ENCODE results near the gene PPP2R5A. TPM values are rescaled to one million over a fixed set of nuclear protein-coding genes. Genes with fewer than 3 reads are reported as not detected.
"Not testable (repeated sequence)": the region's sequence is repeated elsewhere in the genome, so short reads cannot be mapped to it uniquely, and the experiment has no call there.

Gene PPP2R5A
- total RNA-seq, 4 donors from 2014 or later, result 62.7 to 81.5 (median 70.1) TPM

DNA sequence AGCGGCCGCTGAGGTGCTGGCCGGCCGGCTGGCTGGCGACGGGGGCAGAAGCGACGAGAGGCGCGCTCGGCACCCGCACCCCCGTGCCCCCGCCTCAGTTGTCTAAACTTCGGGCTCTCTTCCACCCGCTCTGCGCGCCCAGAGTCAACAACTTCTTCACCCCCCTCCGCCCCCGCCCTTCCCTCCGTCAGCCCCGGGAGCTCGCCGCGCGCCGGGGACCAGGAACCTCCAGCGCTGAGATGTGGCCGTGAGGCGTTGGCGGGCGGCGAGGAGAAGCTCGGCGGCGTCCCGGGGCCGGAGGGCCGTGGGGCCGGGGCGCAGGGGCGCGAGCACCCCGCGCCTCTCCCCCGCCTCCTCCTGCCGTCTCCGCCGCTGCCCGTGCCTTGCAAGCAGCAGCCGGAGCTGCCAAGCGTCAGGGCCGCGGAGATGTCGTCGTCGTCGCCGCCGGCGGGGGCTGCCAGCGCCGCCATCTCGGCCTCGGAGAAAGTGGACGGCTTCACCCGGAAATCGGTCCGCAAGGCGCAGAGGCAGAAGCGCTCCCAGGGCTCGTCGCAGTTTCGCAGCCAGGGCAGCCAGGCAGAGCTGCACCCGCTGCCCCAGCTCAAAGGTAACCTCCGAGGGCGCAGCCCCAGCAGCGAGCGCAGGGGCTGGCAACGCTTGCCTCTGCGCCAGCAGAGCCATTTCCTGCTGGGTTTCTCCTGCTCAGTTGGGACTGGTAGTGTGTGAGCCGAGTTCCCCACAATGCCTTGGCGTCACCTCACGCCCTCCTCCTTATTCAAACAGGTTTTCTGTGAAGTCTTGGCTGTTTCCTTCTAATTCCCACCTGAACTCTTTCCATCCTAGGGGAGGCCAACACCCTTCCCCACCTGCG, 710 bp downstream of the PPP2R5A start:
- intact Hi-C loops (cut with DNase I), result loop anchor here (10.0 kb wide), 2 partner anchors 51 to 131 kb away; no protein-coding TSS in a partner anchor
- Histone ChIP-seq H3K27ac (peak overlapping the region; percentile 99 to 100 (median 99)), H3K4me1 (peaks cover 12 to 28% of the 10 kb centered on the region in 2 donors), H3K4me3 (replicated peaks in 1 of 3) (peak overlapping the region; percentile 92 to 97 (median 92)), H3K9me3 (no peaks in the 10 kb centered on the region), H3K36me3 (no peaks in the 10 kb centered on the region), H3K27me3 (no peaks in the 10 kb centered on the region)
- peak; percentile 80 to 84 for DNase-seq
- 0 to 1% methylated on average over 11 to 28 of the region's 85 CpGs for WGBS, 2 donors
- TF ChIP-seq POLR2A (IDR thresholded peaks at IDR 0.05), result peak in 1 of 2 donors; percentile 75
- TF ChIP-seq, protein P1, sequence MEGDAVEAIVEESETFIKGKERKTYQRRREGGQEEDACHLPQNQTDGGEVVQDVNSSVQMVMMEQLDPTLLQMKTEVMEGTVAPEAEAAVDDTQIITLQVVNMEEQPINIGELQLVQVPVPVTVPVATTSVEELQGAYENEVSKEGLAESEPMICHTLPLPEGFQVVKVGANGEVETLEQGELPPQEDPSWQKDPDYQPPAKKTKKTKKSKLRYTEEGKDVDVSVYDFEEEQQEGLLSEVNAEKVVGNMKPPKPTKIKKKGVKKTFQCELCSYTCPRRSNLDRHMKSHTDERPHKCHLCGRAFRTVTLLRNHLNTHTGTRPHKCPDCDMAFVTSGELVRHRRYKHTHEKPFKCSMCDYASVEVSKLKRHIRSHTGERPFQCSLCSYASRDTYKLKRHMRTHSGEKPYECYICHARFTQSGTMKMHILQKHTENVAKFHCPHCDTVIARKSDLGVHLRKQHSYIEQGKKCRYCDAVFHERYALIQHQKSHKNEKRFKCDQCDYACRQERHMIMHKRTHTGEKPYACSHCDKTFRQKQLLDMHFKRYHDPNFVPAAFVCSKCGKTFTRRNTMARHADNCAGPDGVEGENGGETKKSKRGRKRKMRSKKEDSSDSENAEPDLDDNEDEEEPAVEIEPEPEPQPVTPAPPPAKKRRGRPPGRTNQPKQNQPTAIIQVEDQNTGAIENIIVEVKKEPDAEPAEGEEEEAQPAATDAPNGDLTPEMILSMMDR (IDR thresholded peaks at IDR 0.05), result no peak

DNA sequence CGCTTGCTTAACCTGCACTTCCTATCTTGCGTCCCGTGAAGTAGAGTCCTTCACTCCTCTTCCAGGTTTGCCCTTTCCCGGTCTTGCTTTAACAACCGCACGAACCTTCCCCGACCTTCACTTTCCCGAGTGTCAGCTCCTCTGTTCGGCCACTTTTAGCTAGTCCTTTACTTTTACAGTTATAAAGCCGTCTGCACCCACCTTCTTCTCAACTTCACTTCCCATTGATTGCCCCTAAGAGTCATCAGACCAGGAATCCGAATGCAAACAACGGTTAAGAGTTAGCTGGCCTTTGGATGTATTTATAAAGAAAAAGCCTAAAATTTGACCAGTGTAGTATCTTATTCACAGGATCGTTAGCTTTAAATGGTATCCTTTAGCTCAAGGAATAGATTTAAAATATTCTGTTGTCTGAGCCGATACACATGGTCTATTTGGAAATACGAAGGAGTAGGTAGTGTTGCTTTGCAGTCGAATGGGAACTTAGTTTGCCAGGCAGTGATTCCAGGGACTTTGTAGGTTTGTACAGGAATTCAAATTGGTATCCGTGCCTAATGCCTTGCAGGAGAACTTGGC, 1.4 kb downstream of the PPP2R5A start:
- Histone ChIP-seq H3K27me3 (no peaks in the 10 kb centered on the region), H3K4me3 (replicated peaks in 1 of 3) (peak overlapping the region; percentile 92 to 97 (median 92)), H3K9me3 (no peaks in the 10 kb centered on the region), H3K36me3 (no peaks in the 10 kb centered on the region), H3K4me1 (peaks cover 18 to 35% of the 10 kb centered on the region in 2 donors), H3K27ac (peak overlapping the region; percentile 99 to 100 (median 99))
- 0 to 1% methylated on average over 17 of the region's 17 CpGs for WGBS, 2 donors
- TF ChIP-seq, protein P1 (IDR thresholded peaks at IDR 0.05), result no peak
- TF ChIP-seq POLR2A (IDR thresholded peaks at IDR 0.05), result no peak
- no peak for DNase-seq
- intact Hi-C loops (cut with DNase I), result loop anchor here (10.0 kb wide), 2 partner anchors 52 to 132 kb away; no protein-coding TSS in a partner anchor

DNA sequence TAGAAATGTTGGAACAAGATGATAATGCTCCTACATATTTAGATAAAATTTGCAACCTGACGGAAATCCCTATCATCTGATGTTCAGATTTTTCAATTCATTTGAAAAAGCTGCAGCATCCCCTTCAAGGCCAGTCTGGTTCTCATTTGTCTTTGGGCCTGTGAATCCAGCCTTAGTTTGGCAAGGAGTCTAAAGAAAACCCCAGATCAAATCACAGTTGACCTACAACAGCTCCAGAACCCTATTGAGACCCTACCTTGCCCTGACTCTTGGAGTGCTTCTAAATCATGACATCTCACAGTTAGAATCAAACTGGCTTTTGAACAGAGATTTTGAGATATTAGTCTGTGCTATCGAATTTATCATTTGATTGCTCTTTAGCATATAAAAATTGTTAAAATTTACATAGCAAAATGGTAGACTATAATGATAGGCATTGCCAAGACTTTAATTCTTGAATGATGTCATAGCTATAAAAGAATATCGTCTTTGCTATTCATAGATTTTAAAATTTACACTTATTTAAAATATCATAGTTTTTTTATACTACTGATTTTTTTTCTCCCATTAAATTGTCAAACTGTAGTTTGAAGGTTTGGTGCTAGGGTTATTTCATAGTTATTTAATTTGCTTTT, 2.2 kb downstream of the PPP2R5A start:
- H3K27ac ChIP-seq, result peak overlapping the region; percentile 99 to 100 (median 99)
- H3K4me3 ChIP-seq (replicated peaks in 1 of 3), result peak overlapping the region in 2 of 3 donors; percentile 92 to 97
- H3K36me3 ChIP-seq, result no peaks in the 10 kb centered on the region
- peaks cover 19 to 40% of the 10 kb centered on the region in 2 donors for H3K4me1 ChIP-seq
- TF ChIP-seq, protein P1 (IDR thresholded peaks at IDR 0.05), result no peak
- no peak for TF ChIP-seq POLR2A (IDR thresholded peaks at IDR 0.05)
- H3K27me3 ChIP-seq, result no peaks in the 10 kb centered on the region
- no peak for DNase-seq
- H3K9me3 ChIP-seq, result no peaks in the 10 kb centered on the region
- intact Hi-C loops (cut with DNase I), result loop anchor here (10.0 kb wide), 2 partner anchors 53 to 133 kb away; no protein-coding TSS in a partner anchor
- WGBS, 2 donors, result 49 to 52% methylated on average over 3 of the region's 3 CpGs

DNA sequence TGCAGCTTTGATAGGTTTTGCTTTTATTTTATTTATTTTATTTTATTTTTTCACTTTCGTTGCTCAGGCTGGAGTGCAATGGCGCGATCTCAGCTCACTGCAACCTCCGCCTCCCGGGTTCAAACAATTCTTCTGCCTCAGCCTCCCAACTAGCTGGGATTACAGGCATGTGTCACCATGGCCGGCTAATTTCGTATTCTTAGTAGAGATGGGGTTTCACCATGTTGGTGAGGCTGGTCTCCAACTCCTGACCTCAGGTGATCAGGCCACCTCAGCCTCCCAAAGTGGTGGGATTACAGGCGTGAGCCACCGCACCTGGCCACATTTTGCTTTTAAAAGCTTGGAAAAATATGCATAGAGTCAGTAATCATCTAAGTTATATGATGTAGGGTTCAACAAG, 2.8 kb downstream of the PPP2R5A start:
- H3K4me1 ChIP-seq, result peaks cover 23 to 46% of the 10 kb centered on the region in 2 donors
- peak overlapping the region in 1 of 3 donors; percentile 17 for H3K4me3 ChIP-seq (replicated peaks in 1 of 3)
- intact Hi-C loops (cut with DNase I), result loop anchor here (10.0 kb wide), 2 partner anchors 53 to 133 kb away; no protein-coding TSS in a partner anchor

DNA sequence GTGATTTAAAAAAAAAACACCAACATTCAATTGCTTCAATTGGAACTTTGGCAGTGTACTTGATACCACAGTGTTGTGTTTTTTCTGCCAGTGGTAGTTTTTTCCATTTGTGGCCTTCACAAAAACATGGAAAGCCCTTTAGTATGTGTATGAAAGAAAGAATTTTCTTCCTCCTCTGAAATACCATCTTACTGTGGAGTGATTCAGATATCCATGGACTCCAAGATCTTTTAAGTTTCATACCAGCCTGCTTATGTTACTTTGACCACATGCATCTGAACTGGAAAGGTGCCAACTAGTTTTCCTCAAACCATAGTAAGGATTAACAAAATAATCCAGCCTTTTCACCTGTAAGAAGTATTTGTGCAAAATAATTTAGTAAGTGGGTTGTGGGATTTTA, 3.4 kb downstream of the PPP2R5A start:
- Histone ChIP-seq H3K27ac (peak overlapping the region in 1 of 3 donors; percentile 99), H3K36me3 (no peaks in the 10 kb centered on the region), H3K27me3 (no peaks in the 10 kb centered on the region), H3K4me3 (replicated peaks in 1 of 3) (peak overlapping the region in 1 of 3 donors; percentile 17), H3K9me3 (no peaks in the 10 kb centered on the region), H3K4me1 (peaks cover 23 to 46% of the 10 kb centered on the region in 2 donors)
- intact Hi-C loops (cut with DNase I), result loop anchor here (10.0 kb wide), 2 partner anchors 54 to 134 kb away; no protein-coding TSS in a partner anchor
- TF ChIP-seq, protein P1 (IDR thresholded peaks at IDR 0.05), result no peak
- no peak for DNase-seq

More for the DNA sequence above, 2.8 kb downstream of the PPP2R5A start:
- WGBS, 2 donors, result 85 to 93% methylated on average over 9 of the region's 9 CpGs
- H3K9me3 ChIP-seq, H3K36me3 ChIP-seq, DNase-seq, H3K27me3 ChIP-seq: not testable (repeated sequence)
- H3K27ac ChIP-seq, result peak overlapping the region in 2 of 3 donors; percentile 99
